ENCODE data around the gene DMBX1. TPM values are rescaled to one million over a fixed set of nuclear protein-coding genes. Genes with fewer than 3 reads are reported as not detected.

The DMBX1 gene
- total and polyA plus RNA-seq, 2 donors (not counting 1 experiment from before 2014, with no cell fraction given) = not detected

- Histone ChIP-seq H3K9ac (ENCODE audit: low read length) (no peak overlapping the region), H3K79me2 (ENCODE audit: control insufficient read depth, insufficient read depth, low read length) (no peaks in the 10 kb centered on the region), H3K4me1 (ENCODE audit: control insufficient read depth in 2 of 2, insufficient read depth in 2 of 2, low read length in 2 of 2) (peaks cover 15 to 23% of the 10 kb centered on the region in 2 donors), H3K27ac (ENCODE audit: low read length in 2 of 2) (no peak overlapping the region), H3K4me2 (replicated peaks; ENCODE audit: low read depth, low read length, poor library complexity, severe bottlenecking) (no peak overlapping the region), H3K36me3 (replicated peaks in 1 of 2; ENCODE audit: control extremely low read depth in 1 of 2, control insufficient read depth in 1 of 2, extremely low read depth in 1 of 2, insufficient read depth in 2 of 2, low read length in 1 of 2) (no peaks in the 10 kb centered on the region), H4K20me1 (ENCODE audit: control insufficient read depth, insufficient read depth, low read length, poor library complexity, severe bottlenecking) (no peaks in the 10 kb centered on the region), H2AFZ (ENCODE audit: insufficient read depth, low read depth, low read length, poor library complexity, severe bottlenecking) (no peak overlapping the region), H3K4me3 (ENCODE audit: control extremely low read depth in 1 of 5, extremely low read depth in 1 of 5, insufficient read depth in 1 of 5, low read depth in 2 of 5, low read length in 4 of 5) (no peak overlapping the region), H3K27me3 (replicated peaks in 1 of 4; ENCODE audit: control extremely low read depth in 1 of 4, control insufficient read depth in 3 of 4, insufficient read depth in 4 of 4, low read length in 3 of 4) (peaks cover 0 to 81% (median 32%) of the 10 kb centered on the region in 4 experiments), H3K9me3 (ENCODE audit: control extremely low read depth in 1 of 3, control insufficient read depth in 2 of 3, insufficient read depth in 1 of 3, low read length in 2 of 3) (no peaks in the 10 kb centered on the region)
- no peak overlapping the region for H3K27ac Mint-ChIP-seq
- TF ChIP-seq CTCF (IDR thresholded peaks at IDR 0.05) = no peak
- no peak for TF ChIP-seq EZH2 (IDR thresholded peaks at IDR 0.05; ENCODE audit: borderline replicate concordance, insufficient read depth, low read depth, low read length, poor library complexity, severe bottlenecking)
- no peak overlapping the region for H3K4me3 Mint-ChIP-seq
- WGBS (ENCODE audit: insufficient coverage) = 17% methylated on average over 16 of the region's 25 CpGs
- ATAC-seq (ENCODE audit: low read depth) (no peak), DNase-seq (no peak)
- ChIA-PET POLR2A (no interaction called here), CTCF (no interaction called here)
- intact Hi-C loops (cut with micrococcal nuclease) = no loop called here
- H3K4me1 Mint-ChIP-seq = peaks cover 16% of the 10 kb centered on the region
- H3K9me3 Mint-ChIP-seq (ENCODE audit: insufficient read depth) = no peaks in the 10 kb centered on the region
- H3K27me3 Mint-ChIP-seq = peaks cover 71% of the 10 kb centered on the region
These were observed 2.0 kb downstream of the DMBX1 start for GRCh38 chr1:46491443-46492268.

- CTCF ChIA-PET = no interaction called here
- no peak for TF ChIP-seq CTCF (IDR thresholded peaks at IDR 0.05)
- no peak for TF ChIP-seq EZH2 (IDR thresholded peaks at IDR 0.05; ENCODE audit: borderline replicate concordance, insufficient read depth, low read depth, low read length, poor library complexity, severe bottlenecking)
- no peak overlapping the region for H3K4me2 ChIP-seq (replicated peaks; ENCODE audit: low read depth, low read length, poor library complexity, severe bottlenecking)
- H4K20me1 ChIP-seq (ENCODE audit: control insufficient read depth, insufficient read depth, low read length, poor library complexity, severe bottlenecking) = no peaks in the 10 kb centered on the region
- H3K27me3 Mint-ChIP-seq = peaks cover 69% of the 10 kb centered on the region
- H3K9me3 Mint-ChIP-seq (ENCODE audit: insufficient read depth) = no peaks in the 10 kb centered on the region
- intact Hi-C loops (cut with micrococcal nuclease) = no loop called here
- H3K36me3 ChIP-seq (replicated peaks in 1 of 2; ENCODE audit: control extremely low read depth in 1 of 2, control insufficient read depth in 1 of 2, extremely low read depth in 1 of 2, insufficient read depth in 2 of 2, low read length in 1 of 2) = no peaks in the 10 kb centered on the region
- H3K4me3 Mint-ChIP-seq = no peak overlapping the region
- no peak overlapping the region for H3K9ac ChIP-seq (ENCODE audit: low read length)
- no peak for DNase-seq
- no peak overlapping the region for H2AFZ ChIP-seq (ENCODE audit: insufficient read depth, low read depth, low read length, poor library complexity, severe bottlenecking)
- 25% methylated on average over 5 of the region's 11 CpGs for WGBS (ENCODE audit: insufficient coverage)
- H3K4me3 ChIP-seq (ENCODE audit: control extremely low read depth in 1 of 5, extremely low read depth in 1 of 5, insufficient read depth in 1 of 5, low read depth in 2 of 5, low read length in 4 of 5) = no peak overlapping the region
- no peak overlapping the region for H3K27ac Mint-ChIP-seq
- H3K4me1 Mint-ChIP-seq = peaks cover 16% of the 10 kb centered on the region
- H3K27me3 ChIP-seq (replicated peaks in 1 of 4; ENCODE audit: control extremely low read depth in 1 of 4, control insufficient read depth in 3 of 4, insufficient read depth in 4 of 4, low read length in 3 of 4) = peaks cover 0 to 77% (median 29%) of the 10 kb centered on the region in 4 experiments
- POLR2A ChIA-PET = no interaction called here
- H3K27ac ChIP-seq (ENCODE audit: low read length in 2 of 2) = no peak overlapping the region
- no peaks in the 10 kb centered on the region for H3K79me2 ChIP-seq (ENCODE audit: control insufficient read depth, insufficient read depth, low read length)
- H3K9me3 ChIP-seq (ENCODE audit: control extremely low read depth in 1 of 3, control insufficient read depth in 2 of 3, insufficient read depth in 1 of 3, low read length in 2 of 3) = no peaks in the 10 kb centered on the region
- no peak for ATAC-seq (ENCODE audit: low read depth)
- peaks cover 15 to 23% of the 10 kb centered on the region in 2 donors for H3K4me1 ChIP-seq (ENCODE audit: control insufficient read depth in 2 of 2, insufficient read depth in 2 of 2, low read length in 2 of 2)
These were observed 2.7 kb downstream of the DMBX1 start for GRCh38 chr1:46492269-46492853.
